Calu3 (cell line): ENCODE measurements around the gene GPR89A. TPM values are rescaled to one million over a fixed set of nuclear protein-coding genes. Genes with fewer than 3 reads are reported as not detected.
A peak's percentile ranks its signal among the peaks of the same experiment; 100 is the strongest.

Source experiments
- BruUV-seq: library from RNA; stranded (reverse); fragments of 400-500 nt; replicated peaks from 2 replicates; lab custom pipeline; 2021; lab: Mats Ljungman, UMichigan
- CTCF ChIA-PET: fragments of 300-600 bp; sonication (Branson Sonifier 250); formaldehyde crosslinking; loops from one replicate; lab custom pipeline; 2022; ENCODE audit warnings: antibody characterized with exemption; lab: Charles Lee
- DNase-seq: peaks from one replicate; pipeline ENCODE4 v3.0.0; 2022
- H3K27ac Mint-ChIP-seq: one replicate; pipeline ENCODE4 v1.8.0; 2022; ENCODE audit warnings: mixed read lengths; ENCODE audit not compliant: unreplicated experiment
- H3K27me3 Mint-ChIP-seq: one replicate; pipeline ENCODE4 v1.8.0; 2022; ENCODE audit warnings: mixed read lengths; ENCODE audit not compliant: unreplicated experiment
- H3K36me3 Mint-ChIP-seq: one replicate; pipeline ENCODE4 v1.8.0; 2022; ENCODE audit warnings: mild to moderate bottlenecking, moderate library complexity, mixed read lengths; ENCODE audit not compliant: insufficient read depth, unreplicated experiment
- H3K4me1 Mint-ChIP-seq: one replicate; pipeline ENCODE4 v1.8.0; 2022; ENCODE audit warnings: mild to moderate bottlenecking, low read depth, mixed read lengths; ENCODE audit not compliant: unreplicated experiment
- H3K4me3 Mint-ChIP-seq: one replicate; pipeline ENCODE4 v1.8.0; 2022; ENCODE audit warnings: mild to moderate bottlenecking, low read depth, moderate library complexity, mixed read lengths; ENCODE audit not compliant: unreplicated experiment
- H3K9me3 Mint-ChIP-seq: one replicate; pipeline ENCODE4 v1.8.0; 2022; ENCODE audit warnings: low read depth, mixed read lengths; ENCODE audit not compliant: unreplicated experiment
- intact Hi-C: fragments of 100-400 bp; cut with micrococcal nuclease; formaldehyde crosslinking; loops from one replicate; pipeline ENCODE4 v1.10.0; 2022; ENCODE audit not compliant: unreplicated experiment
- total RNA-seq: library from RNA; stranded (reverse); gene quantifications from 2 replicates; pipeline ENCODE4 v1.2.3, GENCODE V29; 2022
- TF ChIP-seq, protein P1 (sequence below): fragments of 200-600 bp; IDR thresholded peaks from one replicate; pipeline ENCODE4 v1.8.0; 2022; ENCODE audit warnings: antibody characterized with exemption; ENCODE audit not compliant: unreplicated experiment

GPR89A gene
- total RNA-seq, 1 experiment from 2014 or later: 37.6 TPM

DNA sequence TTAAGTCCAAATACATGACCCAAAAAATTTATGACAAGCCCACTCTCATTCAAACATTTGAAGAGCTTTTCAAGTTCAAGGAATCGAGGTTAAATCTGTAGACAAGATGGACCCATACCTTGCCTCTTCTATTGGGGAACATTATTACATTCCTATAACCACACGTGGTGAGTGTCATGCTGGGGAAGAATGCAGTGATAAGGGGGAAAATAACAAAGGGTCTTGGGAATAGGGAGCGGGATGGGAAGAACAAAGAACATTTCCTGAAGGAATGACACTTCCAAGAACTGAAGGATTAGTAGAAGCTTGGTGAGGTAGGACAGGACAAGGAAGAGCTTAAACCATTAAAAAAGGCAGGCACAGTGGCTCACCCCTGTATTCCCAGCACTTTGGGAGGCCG lies 80.5 kb downstream of the GPR89A start:
- CTCF ChIA-PET: interaction anchor here (1.7 kb wide), 1 partner anchor 12 kb away, joined by 3 read pairs; no protein-coding TSS in a partner anchor
- TF ChIP-seq, protein P1, sequence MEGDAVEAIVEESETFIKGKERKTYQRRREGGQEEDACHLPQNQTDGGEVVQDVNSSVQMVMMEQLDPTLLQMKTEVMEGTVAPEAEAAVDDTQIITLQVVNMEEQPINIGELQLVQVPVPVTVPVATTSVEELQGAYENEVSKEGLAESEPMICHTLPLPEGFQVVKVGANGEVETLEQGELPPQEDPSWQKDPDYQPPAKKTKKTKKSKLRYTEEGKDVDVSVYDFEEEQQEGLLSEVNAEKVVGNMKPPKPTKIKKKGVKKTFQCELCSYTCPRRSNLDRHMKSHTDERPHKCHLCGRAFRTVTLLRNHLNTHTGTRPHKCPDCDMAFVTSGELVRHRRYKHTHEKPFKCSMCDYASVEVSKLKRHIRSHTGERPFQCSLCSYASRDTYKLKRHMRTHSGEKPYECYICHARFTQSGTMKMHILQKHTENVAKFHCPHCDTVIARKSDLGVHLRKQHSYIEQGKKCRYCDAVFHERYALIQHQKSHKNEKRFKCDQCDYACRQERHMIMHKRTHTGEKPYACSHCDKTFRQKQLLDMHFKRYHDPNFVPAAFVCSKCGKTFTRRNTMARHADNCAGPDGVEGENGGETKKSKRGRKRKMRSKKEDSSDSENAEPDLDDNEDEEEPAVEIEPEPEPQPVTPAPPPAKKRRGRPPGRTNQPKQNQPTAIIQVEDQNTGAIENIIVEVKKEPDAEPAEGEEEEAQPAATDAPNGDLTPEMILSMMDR: no peak
- intact Hi-C loops: no loop called here
- Mint-ChIP-seq H3K27me3 (no peaks in the 10 kb centered on the region), H3K4me3 (no peak overlapping the region), H3K9me3 (no peaks in the 10 kb centered on the region), H3K4me1 (peaks cover 17% of the 10 kb centered on the region), H3K36me3 (no peaks in the 10 kb centered on the region), H3K27ac (no peak overlapping the region)
- no peak for DNase-seq
- BruUV-seq: no TSS peak

DNA sequence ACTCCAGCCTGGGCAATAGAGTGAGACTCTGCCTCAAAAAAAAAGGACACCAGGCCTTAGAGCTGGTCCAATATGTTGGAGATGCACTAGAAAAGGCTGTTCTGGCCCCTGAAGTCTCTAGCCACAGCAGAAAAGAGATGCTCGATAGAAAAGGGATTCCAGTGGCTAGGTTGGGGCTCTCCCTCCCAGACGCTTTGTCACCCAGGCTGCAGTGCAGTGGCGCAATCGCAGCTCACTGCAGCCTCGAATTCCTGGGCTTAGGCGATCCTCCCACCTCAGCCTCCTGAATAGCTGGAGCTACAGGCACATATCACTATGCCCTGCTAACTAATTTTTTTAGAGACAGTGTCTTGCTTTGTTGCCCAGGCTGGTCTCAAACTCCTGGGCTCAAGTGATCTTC lies 81.1 kb downstream of the GPR89A start:
- no peak for DNase-seq
- Mint-ChIP-seq H3K27me3 (no peaks in the 10 kb centered on the region), H3K27ac (no peak overlapping the region), H3K9me3 (no peaks in the 10 kb centered on the region), H3K36me3 (no peaks in the 10 kb centered on the region), H3K4me1 (peaks cover 17% of the 10 kb centered on the region), H3K4me3 (no peak overlapping the region)
- TF ChIP-seq, protein P1: no peak
- intact Hi-C loops: no loop called here
- CTCF ChIA-PET: interaction anchor here (1.7 kb wide), 1 partner anchor 11 kb away, joined by 3 read pairs; no protein-coding TSS in a partner anchor
- no TSS peak for BruUV-seq

DNA sequence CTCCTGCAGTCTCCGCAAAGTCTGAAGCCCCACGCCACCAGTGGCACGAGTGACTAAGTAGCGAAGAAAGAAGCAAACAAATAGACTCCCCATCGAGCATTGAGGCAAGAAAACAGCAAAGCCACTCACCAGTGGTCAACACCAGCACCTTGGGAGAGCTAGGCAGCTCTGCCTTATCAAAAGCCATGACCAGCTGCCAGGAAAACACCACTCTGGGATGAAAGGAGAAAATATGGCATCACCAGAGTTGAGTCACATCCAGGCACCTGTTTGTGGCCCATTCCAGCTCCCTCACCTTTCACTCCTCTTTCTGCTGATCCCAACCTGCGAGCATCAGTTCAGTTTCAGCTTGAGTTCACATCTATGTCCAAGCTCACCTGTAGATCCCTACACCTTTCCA lies 82.1 kb downstream of the GPR89A start:
- intact Hi-C loops: no loop called here
- DNase-seq: no peak
- CTCF ChIA-PET: no interaction called here
- Mint-ChIP-seq H3K4me1 (peaks cover 17% of the 10 kb centered on the region), H3K9me3 (no peaks in the 10 kb centered on the region), H3K27ac (no peak overlapping the region), H3K36me3 (no peaks in the 10 kb centered on the region), H3K27me3 (no peaks in the 10 kb centered on the region), H3K4me3 (no peak overlapping the region)
- TF ChIP-seq, protein P1: no peak
- BruUV-seq: no TSS peak

DNA sequence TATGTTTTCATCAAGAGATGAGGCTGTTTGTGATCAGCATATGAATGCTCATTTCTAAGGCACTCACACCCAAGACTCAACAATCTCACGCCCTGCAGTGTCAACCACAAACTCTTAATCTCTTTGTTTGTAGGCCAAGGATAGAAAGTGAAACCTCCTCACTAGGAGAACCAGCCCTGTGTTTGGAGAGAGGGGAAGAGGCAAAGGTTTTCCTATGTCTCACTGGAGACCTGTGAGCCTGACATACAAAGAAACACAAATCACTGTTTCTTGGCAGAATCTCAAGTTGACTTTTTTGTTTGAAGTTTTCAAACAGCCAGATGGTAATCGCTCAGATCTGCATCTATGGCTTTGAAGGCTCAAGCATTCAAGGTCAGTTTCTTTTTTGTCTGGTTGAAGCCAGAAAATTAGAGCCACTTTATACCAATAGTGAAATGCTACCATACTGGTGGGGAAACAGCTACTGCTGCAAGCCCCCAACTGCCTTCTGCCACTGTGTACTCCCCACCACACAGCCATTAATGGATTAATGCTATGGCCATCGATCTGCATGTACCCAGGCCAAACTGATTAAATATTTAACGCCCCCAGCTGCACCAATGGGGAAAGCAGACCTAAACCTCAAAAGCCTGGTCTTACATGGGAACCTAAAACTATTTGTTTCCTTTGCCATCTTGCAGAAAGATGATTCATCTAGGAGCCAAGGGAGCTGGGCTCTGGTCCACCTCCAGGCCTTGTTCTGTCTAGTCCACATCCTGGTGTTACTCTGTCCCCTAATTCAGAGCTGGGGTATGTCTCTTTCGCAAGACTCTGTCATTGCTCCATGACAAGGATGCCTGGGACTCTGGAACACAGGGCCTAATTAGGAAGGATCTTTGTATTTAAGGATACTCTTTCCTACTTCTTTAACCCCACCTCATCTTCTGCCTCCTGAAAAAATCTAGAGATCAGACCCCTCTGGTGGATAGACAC lies 83.1 kb downstream of the GPR89A start:
- Mint-ChIP-seq H3K4me1 (peaks cover 17% of the 10 kb centered on the region), H3K4me3 (no peak overlapping the region), H3K36me3 (no peaks in the 10 kb centered on the region), H3K9me3 (no peaks in the 10 kb centered on the region), H3K27me3 (no peaks in the 10 kb centered on the region), H3K27ac (peak overlapping the region; percentile 33)
- peak; percentile 34 for DNase-seq
- CTCF ChIA-PET: interaction anchor here (0.7 kb wide), 1 partner anchor 10 kb away, joined by 5 read pairs; no protein-coding TSS in a partner anchor
- intact Hi-C loops: no loop called here
- no TSS peak for BruUV-seq
- TF ChIP-seq, protein P1: no peak
